Dermis microvascular lymphatic vessel endothelial cell (primary cell): ENCODE measurements around the gene DTYMK. TPM values are rescaled to one million over a fixed set of nuclear protein-coding genes. Genes with fewer than 3 reads are reported as not detected.

Source experiments
- DNase-seq, 2 donors: peaks; one replicate each; pipeline versions ENCODE4 v3.0.0 to v3.0.0-alpha.2; 2010; ENCODE audit warnings: low read depth in 2 of 2
- total RNA-seq: library from RNA; depleted of rRNA; stranded (reverse); fragments of >200 nt; gene quantifications from 2 replicates; pipeline ENCODE4 v1.2.1, GENCODE V29; 2014

The DTYMK gene
- total RNA-seq, 1 donor from 2014 or later: 45.7 TPM

GRCh38 chr2:241706537-241706936, 19.9 kb upstream of the DTYMK start:
- DNase-seq: no peak

- DNase-seq: peak in 1 of 2 donors; percentile 9
Measured at GRCh38 chr2:241703032-241703604, 16.5 kb upstream of the DTYMK start.

- DNase-seq: peak; percentile 51 to 86
Measured at GRCh38 chr2:241702155-241703031, 15.8 kb upstream of the DTYMK start.

GRCh38 chr2:241701399-241702154, 15.0 kb upstream of the DTYMK start, which contains the start of gene ING5:
ING5 (plus strand) TSS chr2:241702039; CDS start chr2:241702066, 27 bp downstream.
- peak; percentile 68 to 94 for DNase-seq

GRCh38 chr2:241701149-241701398, 14.5 kb upstream of the DTYMK start:
- no peak for DNase-seq

GRCh38 chr2:241695651-241696050, 9.0 kb upstream of the DTYMK start:
- DNase-seq: no peak

GRCh38 chr2:241692448-241692847, 5.8 kb upstream of the DTYMK start:
- no peak for DNase-seq

GRCh38 chr2:241690202-241690717, 3.6 kb upstream of the DTYMK start:
- DNase-seq: no peak

GRCh38 chr2:241689306-241689705, 2.7 kb upstream of the DTYMK start:
- DNase-seq: no peak

GRCh38 chr2:241686324-241686649, 328 bp downstream of the DTYMK start:
- no peak for DNase-seq

- DNase-seq: peak in 1 of 2 donors; percentile 79
Measured at GRCh38 chr2:241680827-241681599, 5.6 kb downstream of the DTYMK start.

- no peak for DNase-seq
Measured at GRCh38 chr2:241680044-241680443, 6.6 kb downstream of the DTYMK start.

GRCh38 chr2:241678784-241679540, 7.7 kb downstream of the DTYMK start:
- DNase-seq: no peak

- no peak for DNase-seq
Measured at GRCh38 chr2:241678307-241678706, 8.3 kb downstream of the DTYMK start.

- DNase-seq: no peak
Measured at GRCh38 chr2:241677392-241677791, 9.2 kb downstream of the DTYMK start.

- DNase-seq: no peak
Measured at GRCh38 chr2:241676665-241677064, 9.9 kb downstream of the DTYMK start.

GRCh38 chr2:241675885-241676284, 10.7 kb downstream of the DTYMK start:
- DNase-seq: no peak

GRCh38 chr2:241673797-241674725, 12.6 kb downstream of the DTYMK start:
- no peak for DNase-seq

- no peak for DNase-seq
Measured at GRCh38 chr2:241673189-241673663, 13.4 kb downstream of the DTYMK start.
